ENCODE measurements around the gene DEFB125.
"Not testable (repeated sequence)": the region's sequence is repeated elsewhere in the genome, so short reads cannot be mapped to it uniquely, and the experiment has no call there.

DEFB125 gene

GRCh38 chr20:101975-102374 is 14.5 kb downstream of the DEFB125 start:
- ChIA-PET POLR2A (no interaction called here), CTCF (no interaction called here)
- no peak for TF ChIP-seq CTCF (IDR thresholded peaks at IDR 0.05; ENCODE audit: control extremely low read depth, extremely low read depth, low read depth, missing control alignments)
- DNase-seq (ENCODE audit: extremely low spot score), result no peak

DNA sequence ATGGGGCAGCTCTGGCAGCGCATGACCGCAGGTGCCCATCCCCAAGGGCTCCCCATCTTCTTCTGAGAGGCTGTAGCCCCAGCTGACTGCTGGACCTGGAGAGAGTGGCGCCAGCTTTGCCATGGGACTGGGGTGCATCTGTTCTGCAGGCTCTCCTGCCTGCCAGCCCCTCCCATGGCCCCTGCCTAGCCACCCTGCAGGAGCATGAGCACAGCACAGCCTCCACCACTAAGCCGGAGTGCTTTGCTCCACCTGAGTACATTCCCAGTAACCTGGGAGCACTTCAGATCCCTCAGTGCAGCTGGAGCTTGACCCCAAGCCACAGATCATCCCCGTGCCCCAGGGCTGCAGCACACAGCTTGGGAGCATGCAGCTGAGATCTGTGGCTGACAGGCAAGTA is 16.0 kb downstream of the DEFB125 start:
- no peak for TF ChIP-seq CTCF (IDR thresholded peaks at IDR 0.05; ENCODE audit: control extremely low read depth, extremely low read depth, low read depth, missing control alignments)
- POLR2A ChIA-PET, result no interaction called here
- CTCF ChIA-PET, result interaction anchor here (1.0 kb wide), 1 partner anchor 15 kb away, joined by 3 read pairs; no protein-coding TSS in a partner anchor
- DNase-seq (ENCODE audit: extremely low spot score), result no peak

GRCh38 chr20:112396-112795 is 24.9 kb downstream of the DEFB125 start:
- POLR2A ChIA-PET, result no interaction called here
- no peak for TF ChIP-seq CTCF (IDR thresholded peaks at IDR 0.05; ENCODE audit: control extremely low read depth, extremely low read depth, low read depth, missing control alignments)
- DNase-seq (ENCODE audit: extremely low spot score), result no peak
- CTCF ChIA-PET, result no interaction called here

DNA sequence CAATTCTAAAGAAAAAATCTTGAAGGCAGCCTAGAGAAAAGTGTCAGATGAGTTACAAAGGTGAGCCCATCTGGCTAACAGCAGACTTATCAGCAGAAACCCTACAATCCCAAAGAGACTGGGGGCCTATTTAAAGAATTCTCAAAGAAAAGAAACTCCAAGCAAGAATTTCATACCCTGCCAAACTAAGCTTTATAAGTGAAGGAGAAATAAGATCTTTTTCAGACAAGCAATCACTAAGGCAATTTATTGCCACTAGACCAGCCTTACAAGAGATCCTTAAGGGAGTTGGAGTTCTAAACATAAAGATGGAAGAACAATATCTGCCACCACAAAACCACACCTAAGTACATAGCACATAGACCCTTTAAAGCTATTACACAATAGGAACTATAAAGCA is 30.0 kb downstream of the DEFB125 start:
- POLR2A ChIA-PET, result no interaction called here

DNA sequence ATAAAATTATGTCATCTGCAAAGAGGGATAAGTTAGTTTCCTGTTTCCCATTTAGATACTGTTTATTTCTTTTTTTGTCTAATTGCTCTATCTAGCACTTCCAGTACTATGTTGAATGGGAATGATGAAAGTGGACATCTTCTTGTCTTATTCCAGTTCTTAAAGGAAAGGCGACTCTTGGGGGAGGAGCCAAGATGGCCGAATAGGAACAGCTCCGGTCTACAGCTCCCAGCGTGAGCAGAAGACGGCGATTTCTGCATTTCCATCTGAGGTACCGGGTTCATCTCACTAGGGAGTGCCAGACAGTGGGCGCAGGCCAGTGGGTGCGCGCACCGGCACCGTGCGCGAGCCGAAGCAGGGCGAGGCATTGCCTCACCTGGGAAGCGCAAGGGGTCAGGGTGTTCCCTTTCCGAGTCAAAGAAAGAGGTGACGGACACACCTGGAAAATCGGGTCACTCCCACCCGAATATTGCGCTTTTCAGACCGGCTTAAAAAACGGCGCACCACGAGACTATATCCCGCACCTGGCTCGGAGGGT is 42.4 kb downstream of the DEFB125 start:
- CTCF ChIA-PET; DNase-seq (ENCODE audit: extremely low spot score); POLR2A ChIA-PET: not testable (repeated sequence)

More for the DNA sequence above, 30.0 kb downstream of the DEFB125 start:
- no peak for DNase-seq (ENCODE audit: extremely low spot score)
- no peak for TF ChIP-seq CTCF (IDR thresholded peaks at IDR 0.05; ENCODE audit: control extremely low read depth, extremely low read depth, low read depth, missing control alignments)
- CTCF ChIA-PET, result interaction anchor here (0.9 kb wide), 1 partner anchor 14 kb away, joined by 3 read pairs; no protein-coding TSS in a partner anchor

DNA sequence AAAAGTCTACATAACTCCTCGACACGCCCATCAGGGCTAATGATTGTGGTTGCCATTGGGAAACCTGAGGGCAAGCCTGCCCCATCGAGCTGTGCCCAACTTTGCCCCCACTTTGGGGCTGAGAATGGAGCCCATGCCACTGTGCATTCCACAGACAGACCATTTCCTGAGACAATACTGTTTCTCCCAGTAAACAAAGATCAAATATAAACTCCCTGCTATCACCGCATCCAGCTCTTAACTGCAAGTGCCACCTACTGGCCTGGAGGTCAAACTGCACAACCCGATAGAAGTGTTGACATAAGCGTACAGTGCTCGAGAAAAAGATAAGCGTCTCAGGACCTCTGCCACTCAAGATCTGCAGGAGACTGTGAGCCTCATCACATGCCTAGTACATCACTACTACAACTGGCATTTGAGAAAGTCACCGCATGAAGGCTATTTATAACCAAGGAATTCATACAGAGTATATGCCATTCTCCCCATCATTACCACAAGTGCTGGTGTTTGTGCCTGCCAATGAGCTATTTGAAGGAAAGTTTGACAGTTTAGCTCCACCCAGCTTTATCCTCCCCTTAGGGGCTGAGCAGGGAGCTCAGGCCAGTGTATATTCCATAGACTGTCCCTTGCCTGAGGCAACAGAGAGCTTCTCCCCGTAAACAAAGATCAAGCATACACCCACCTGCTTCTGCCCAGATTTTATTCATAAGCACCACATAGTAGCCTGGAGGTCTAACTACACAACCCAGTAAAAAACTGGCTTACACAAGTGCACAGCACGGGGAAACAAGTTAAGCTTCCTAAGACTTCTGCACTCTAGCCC is 50.4 kb downstream of the DEFB125 start:
- DNase-seq (ENCODE audit: extremely low spot score), result no peak
- CTCF ChIA-PET, result interaction anchor here (0.8 to 1.5 kb wide), 3 partner anchors 8 to 12 kb away, joined by 3 to 5 read pairs (median 3); no protein-coding TSS in a partner anchor
- POLR2A ChIA-PET, result no interaction called here
- no peak for TF ChIP-seq CTCF (IDR thresholded peaks at IDR 0.05; ENCODE audit: control extremely low read depth, extremely low read depth, low read depth, missing control alignments)

GRCh38 chr20:142290-142689 is 54.8 kb downstream of the DEFB125 start, which contains the start of gene DEFB126:
TSS of gene DEFB126 (plus strand) at chr20:142590. CDS start at chr20:142629, 39 bp downstream.
- CTCF ChIA-PET, result interaction anchor here (1.1 kb wide), 1 partner anchor 56 kb away, joined by 3 read pairs; no protein-coding TSS in a partner anchor
- POLR2A ChIA-PET, result no interaction called here

More at GRCh38 chr20:142290-142689, 54.8 kb downstream of the DEFB125 start, which contains the start of gene DEFB126:
- TF ChIP-seq CTCF (IDR thresholded peaks at IDR 0.05; ENCODE audit: control extremely low read depth, extremely low read depth, low read depth, missing control alignments), result no peak
- no peak for DNase-seq (ENCODE audit: extremely low spot score)
